ENCODE results near the gene IRF1.
"Not testable (repeated sequence)": the region's sequence is repeated elsewhere in the genome, so short reads cannot be mapped to it uniquely, and the experiment has no call there.

IRF1 gene

DNA sequence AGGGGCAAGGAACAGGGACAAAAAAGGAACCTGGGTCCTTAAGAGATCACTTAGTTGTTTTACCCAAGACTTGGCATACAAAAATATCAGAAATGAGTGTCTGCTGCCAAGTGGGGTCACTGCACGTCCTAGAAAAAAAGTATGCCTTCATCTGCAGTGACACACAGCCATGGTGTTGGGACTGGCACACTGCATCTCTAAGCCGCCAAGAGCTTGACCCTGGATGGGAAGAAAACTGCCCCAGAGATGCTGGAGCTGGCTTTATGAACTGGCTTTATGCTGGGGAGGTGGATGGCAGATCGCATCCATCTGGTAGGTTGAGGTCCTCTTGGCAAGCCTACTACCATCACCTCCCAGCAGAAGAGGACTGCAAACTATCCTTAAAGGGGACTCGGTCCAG is 51.7 kb downstream of the IRF1 start:
- H2BK5ac ChIP-seq (ENCODE audit: low read depth, low read length, poor library complexity, severe bottlenecking) = peak overlapping the region; percentile 40
- peaks cover 20% of the 10 kb centered on the region for H3K79me1 ChIP-seq (replicated peaks; ENCODE audit: low read length, poor library complexity, severe bottlenecking)

DNA sequence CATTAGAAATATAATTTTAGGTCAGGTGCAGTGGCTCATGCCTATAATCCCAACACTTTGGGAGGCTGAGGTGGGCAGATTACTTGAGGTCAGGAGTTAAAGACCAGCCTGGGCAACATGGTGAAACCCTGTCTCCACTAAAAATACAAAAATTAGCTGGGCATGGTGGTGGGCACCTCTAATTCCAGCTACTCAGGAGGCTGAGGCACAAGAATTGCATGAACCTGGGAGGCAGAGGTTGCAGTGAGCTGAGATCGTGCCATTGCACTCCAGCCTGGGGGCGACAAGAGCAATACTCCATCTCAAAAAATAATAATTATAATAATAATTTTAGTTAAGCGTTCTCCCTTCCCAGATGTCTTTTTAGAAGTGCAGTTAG is 52.3 kb downstream of the IRF1 start:
- H2AK5ac ChIP-seq (ENCODE audit: low read length, severe bottlenecking); H3K14ac ChIP-seq (ENCODE audit: low read length in 2 of 2); H2BK120ac ChIP-seq (ENCODE audit: low read depth, low read length); H3K27me3 ChIP-seq (ENCODE audit: control insufficient read depth in 1 of 2, insufficient read depth in 1 of 2, low read length in 2 of 2); H2BK15ac ChIP-seq (ENCODE audit: low read depth, poor library complexity, severe bottlenecking); H3K9me3 ChIP-seq (ENCODE audit: control insufficient read depth, low read length); H3K23ac ChIP-seq (ENCODE audit: low read length in 2 of 2); H3K4ac ChIP-seq (ENCODE audit: low read depth in 1 of 2, low read length in 2 of 2); H4K91ac ChIP-seq (ENCODE audit: low read length); DNase-seq; H4K8ac ChIP-seq (ENCODE audit: low read length); H3K18ac ChIP-seq (ENCODE audit: low read depth in 1 of 2, low read length in 2 of 2); H3K4me2 ChIP-seq (ENCODE audit: low read length, poor library complexity, severe bottlenecking); H3K4me3 ChIP-seq (ENCODE audit: insufficient read depth in 1 of 2, low read depth in 1 of 2, low read length in 2 of 2); H2AFZ ChIP-seq (ENCODE audit: low read depth, low read length); H2BK5ac ChIP-seq (ENCODE audit: low read depth, low read length, poor library complexity, severe bottlenecking): not testable (repeated sequence)
- no CpG with 5 or more reads among the region's 3 CpGs for WGBS
- H3K27ac ChIP-seq (ENCODE audit: low read length, poor library complexity, severe bottlenecking) = peak overlapping the region; percentile 87
- H3K4me1 ChIP-seq (ENCODE audit: control insufficient read depth, insufficient read depth, low read depth, low read length) = peaks cover 17% of the 10 kb centered on the region
- H2BK12ac ChIP-seq (ENCODE audit: low read length in 2 of 2) = peak overlapping the region in 1 of 2 experiments; percentile 35
- H3K36me3 ChIP-seq (ENCODE audit: control insufficient read depth in 1 of 2, insufficient read depth in 2 of 2, low read depth in 1 of 2, low read length in 2 of 2) = peaks cover 0 to 13% of the 10 kb centered on the region in 2 experiments
- peaks cover 18% of the 10 kb centered on the region for H3K79me1 ChIP-seq (replicated peaks; ENCODE audit: low read length, poor library complexity, severe bottlenecking)
- peak overlapping the region; percentile 81 for H3K9ac ChIP-seq (ENCODE audit: low read length)

More for the DNA sequence above, 51.7 kb downstream of the IRF1 start:
- H3K9me3 ChIP-seq (ENCODE audit: control insufficient read depth, low read length) = no peaks in the 10 kb centered on the region
- 97% methylated on average over 4 of the region's 4 CpGs for WGBS
- no peak overlapping the region for H2BK15ac ChIP-seq (ENCODE audit: low read depth, poor library complexity, severe bottlenecking)
- H3K4me2 ChIP-seq (ENCODE audit: low read length, poor library complexity, severe bottlenecking) = no peak overlapping the region
- peak overlapping the region; percentile 74 for H2BK120ac ChIP-seq (ENCODE audit: low read depth, low read length)
- peak overlapping the region; percentile 55 for H4K91ac ChIP-seq (ENCODE audit: low read length)
- H3K14ac ChIP-seq (ENCODE audit: low read length in 2 of 2) = no peak overlapping the region
- peak overlapping the region in 1 of 2 experiments; percentile 70 for H3K23ac ChIP-seq (ENCODE audit: low read length in 2 of 2)
- H3K4ac ChIP-seq (ENCODE audit: low read depth in 1 of 2, low read length in 2 of 2) = peak overlapping the region; percentile 64 to 68
- H3K4me3 ChIP-seq (ENCODE audit: insufficient read depth in 1 of 2, low read depth in 1 of 2, low read length in 2 of 2) = peak overlapping the region in 1 of 2 experiments; percentile 52
- H2AFZ ChIP-seq (ENCODE audit: low read depth, low read length) = no peak overlapping the region
- peak overlapping the region; percentile 63 for H2AK5ac ChIP-seq (ENCODE audit: low read length, severe bottlenecking)
- H3K27ac ChIP-seq (ENCODE audit: low read length, poor library complexity, severe bottlenecking) = peak overlapping the region; percentile 21
- H3K36me3 ChIP-seq (ENCODE audit: control insufficient read depth in 1 of 2, insufficient read depth in 2 of 2, low read depth in 1 of 2, low read length in 2 of 2) = peaks cover 1 to 13% of the 10 kb centered on the region in 2 experiments
- DNase-seq = peak; percentile 18
- H3K4me1 ChIP-seq (ENCODE audit: control insufficient read depth, insufficient read depth, low read depth, low read length) = peaks cover 17% of the 10 kb centered on the region
- H4K8ac ChIP-seq (ENCODE audit: low read length) = peak overlapping the region; percentile 9
- no peaks in the 10 kb centered on the region for H3K27me3 ChIP-seq (ENCODE audit: control insufficient read depth in 1 of 2, insufficient read depth in 1 of 2, low read length in 2 of 2)
- peak overlapping the region; percentile 18 to 100 for H2BK12ac ChIP-seq (ENCODE audit: low read length in 2 of 2)
- H3K18ac ChIP-seq (ENCODE audit: low read depth in 1 of 2, low read length in 2 of 2) = peak overlapping the region; percentile 38 to 98
- H3K9ac ChIP-seq (ENCODE audit: low read length) = peak overlapping the region; percentile 81

DNA sequence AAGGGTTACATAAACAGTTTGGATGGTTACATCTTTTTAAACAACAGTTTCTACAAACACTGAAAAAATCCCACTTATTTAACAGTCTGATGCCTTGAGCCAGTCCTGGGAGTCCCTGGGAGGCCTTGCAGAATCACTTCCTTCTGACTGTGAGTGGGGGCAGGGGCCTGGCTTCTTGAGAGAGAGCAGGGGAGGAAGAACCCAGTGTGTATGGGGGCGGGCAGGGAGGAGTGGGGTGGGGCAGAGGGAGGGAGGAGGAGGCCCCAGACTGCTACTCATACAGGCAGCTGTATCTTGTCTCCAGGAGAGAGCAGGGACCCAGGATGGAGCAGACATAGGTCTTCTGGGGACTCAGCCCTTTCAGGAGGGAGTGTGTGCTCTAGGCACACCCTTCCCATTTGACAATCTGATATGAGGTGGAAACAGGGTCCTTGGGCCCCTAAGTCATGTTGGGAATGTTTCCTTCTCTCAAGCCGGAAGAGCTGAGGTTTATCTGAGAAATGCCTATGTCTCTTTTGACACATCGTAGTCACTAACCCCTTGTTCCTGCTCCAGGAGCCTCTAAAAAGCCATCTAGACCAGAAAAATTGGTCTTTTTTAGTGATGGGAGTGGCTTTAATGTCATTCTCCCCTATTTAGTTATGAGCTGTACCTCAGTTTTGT is 52.8 kb downstream of the IRF1 start:
- Histone ChIP-seq H3K27me3 (ENCODE audit: control insufficient read depth in 1 of 2, insufficient read depth in 1 of 2, low read length in 2 of 2) (no peaks in the 10 kb centered on the region), H3K4me3 (ENCODE audit: insufficient read depth in 1 of 2, low read depth in 1 of 2, low read length in 2 of 2) (no peak overlapping the region), H3K4me1 (ENCODE audit: control insufficient read depth, insufficient read depth, low read depth, low read length) (peaks cover 17% of the 10 kb centered on the region), H4K91ac (ENCODE audit: low read length) (peak overlapping the region; percentile 88), H2BK15ac (ENCODE audit: low read depth, poor library complexity, severe bottlenecking) (no peak overlapping the region), H3K27ac (ENCODE audit: low read length, poor library complexity, severe bottlenecking) (peak overlapping the region; percentile 87), H3K9ac (ENCODE audit: low read length) (peak overlapping the region; percentile 64), H3K4me2 (ENCODE audit: low read length, poor library complexity, severe bottlenecking) (no peak overlapping the region), H2AK5ac (ENCODE audit: low read length, severe bottlenecking) (peak overlapping the region; percentile 72), H3K4ac (ENCODE audit: low read depth in 1 of 2, low read length in 2 of 2) (peak overlapping the region in 1 of 2 experiments; percentile 32), H3K18ac (ENCODE audit: low read depth in 1 of 2, low read length in 2 of 2) (peak overlapping the region; percentile 80 to 82), H2BK12ac (ENCODE audit: low read length in 2 of 2) (peak overlapping the region; percentile 35 to 73), H2BK5ac (ENCODE audit: low read depth, low read length, poor library complexity, severe bottlenecking) (no peak overlapping the region), H3K14ac (ENCODE audit: low read length in 2 of 2) (no peak overlapping the region), H2AFZ (ENCODE audit: low read depth, low read length) (no peak overlapping the region), H3K9me3 (ENCODE audit: control insufficient read depth, low read length) (no peaks in the 10 kb centered on the region), H2BK120ac (ENCODE audit: low read depth, low read length) (no peak overlapping the region), H3K36me3 (ENCODE audit: control insufficient read depth in 1 of 2, insufficient read depth in 2 of 2, low read depth in 1 of 2, low read length in 2 of 2) (peaks cover 0 to 13% of the 10 kb centered on the region in 2 experiments), H3K79me1 (replicated peaks; ENCODE audit: low read length, poor library complexity, severe bottlenecking) (peaks cover 21% of the 10 kb centered on the region), H3K23ac (ENCODE audit: low read length in 2 of 2) (no peak overlapping the region), H4K8ac (ENCODE audit: low read length) (peak overlapping the region; percentile 90)
- peak; percentile 99 for DNase-seq
- WGBS = 0% methylated on average over 1 of the region's 3 CpGs

DNA sequence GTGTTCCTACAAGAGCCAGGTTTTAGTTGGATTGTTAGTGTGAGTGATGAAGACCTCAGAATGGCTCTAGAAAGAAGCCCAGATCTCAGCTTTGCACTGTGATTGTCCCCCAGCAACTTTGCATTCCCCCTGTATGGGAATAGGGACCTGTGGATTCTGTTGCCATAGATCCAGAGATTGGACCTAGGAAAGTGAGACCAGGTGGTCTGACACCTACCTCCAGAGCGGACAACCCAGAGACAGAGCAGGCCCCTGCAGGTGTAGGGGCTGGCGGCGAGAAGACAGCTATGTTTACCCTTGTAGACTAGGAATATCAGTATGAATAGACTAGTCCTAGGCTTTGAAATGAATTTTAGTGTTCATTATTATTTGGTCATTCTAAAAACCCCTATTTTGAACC is 53.6 kb downstream of the IRF1 start:
- Histone ChIP-seq H3K4ac (ENCODE audit: low read depth in 1 of 2, low read length in 2 of 2) (peak overlapping the region; percentile 68 to 99), H4K8ac (ENCODE audit: low read length) (peak overlapping the region; percentile 76), H3K18ac (ENCODE audit: low read depth in 1 of 2, low read length in 2 of 2) (peak overlapping the region; percentile 96), H2BK5ac (ENCODE audit: low read depth, low read length, poor library complexity, severe bottlenecking) (no peak overlapping the region), H2BK12ac (ENCODE audit: low read length in 2 of 2) (peak overlapping the region; percentile 99 to 100), H3K4me2 (ENCODE audit: low read length, poor library complexity, severe bottlenecking) (no peak overlapping the region), H3K23ac (ENCODE audit: low read length in 2 of 2) (no peak overlapping the region), H3K9me3 (ENCODE audit: control insufficient read depth, low read length) (no peaks in the 10 kb centered on the region), H3K79me1 (replicated peaks; ENCODE audit: low read length, poor library complexity, severe bottlenecking) (peaks cover 21% of the 10 kb centered on the region), H2BK120ac (ENCODE audit: low read depth, low read length) (peak overlapping the region; percentile 98), H3K27ac (ENCODE audit: low read length, poor library complexity, severe bottlenecking) (peak overlapping the region; percentile 86), H3K27me3 (ENCODE audit: control insufficient read depth in 1 of 2, insufficient read depth in 1 of 2, low read length in 2 of 2) (no peaks in the 10 kb centered on the region), H3K36me3 (ENCODE audit: control insufficient read depth in 1 of 2, insufficient read depth in 2 of 2, low read depth in 1 of 2, low read length in 2 of 2) (peaks cover 0 to 13% of the 10 kb centered on the region in 2 experiments), H3K4me3 (ENCODE audit: insufficient read depth in 1 of 2, low read depth in 1 of 2, low read length in 2 of 2) (no peak overlapping the region), H4K91ac (ENCODE audit: low read length) (peak overlapping the region; percentile 97), H3K4me1 (ENCODE audit: control insufficient read depth, insufficient read depth, low read depth, low read length) (peaks cover 17% of the 10 kb centered on the region), H2BK15ac (ENCODE audit: low read depth, poor library complexity, severe bottlenecking) (peak overlapping the region; percentile 55), H3K14ac (ENCODE audit: low read length in 2 of 2) (no peak overlapping the region), H2AFZ (ENCODE audit: low read depth, low read length) (no peak overlapping the region), H3K9ac (ENCODE audit: low read length) (peak overlapping the region; percentile 64), H2AK5ac (ENCODE audit: low read length, severe bottlenecking) (peak overlapping the region; percentile 100)
- WGBS = 100% methylated on average over 1 of the region's 3 CpGs
- DNase-seq = no peak
